Spleen (tissue), 11 donors: ENCODE measurements around the gene ASZ1. TPM values are rescaled to one million over a fixed set of nuclear protein-coding genes. Genes with fewer than 3 reads are reported as not detected.

ENCODE experiments used
- DNase-seq: peaks from one replicate; pipeline ENCODE4 v3.0.0-alpha.2; 2020
- H3K27ac ChIP-seq, 8 donors: fragments of 200-600 bp; sonication (generic) in 7 of 8; 1 replicate in 4 of 8; 2 replicates in 4 of 8; pipeline versions ENCODE4 v1.5.0 to v1.8.0; 2016 to 2021; ENCODE audit warnings: inconsistent platforms in 4 of 8, mild to moderate bottlenecking in 4 of 8, moderate library complexity in 1 of 8
- H3K27me3 ChIP-seq, 7 donors: fragments of 200-600 bp; sonication (generic) in 6 of 7; replicated peaks in 1 of 7; 1 replicate in 4 of 7; 2 replicates in 3 of 7; pipeline versions ENCODE4 v1.5.0 to v1.8.0; 2016 to 2021; ENCODE audit warnings: inconsistent platforms in 3 of 7, mild to moderate bottlenecking in 1 of 7
- H3K36me3 ChIP-seq, 6 donors: fragments of 200-600 bp; sonication (generic) in 5 of 6; 1 replicate in 4 of 6; 2 replicates in 2 of 6; pipeline versions ENCODE4 v1.5.0 to v1.8.0; 2016 to 2021; ENCODE audit warnings: inconsistent platforms in 2 of 6
- H3K4me1 ChIP-seq, 6 donors: fragments of 200-600 bp; sonication (generic) in 5 of 6; 1 replicate in 3 of 6; 2 replicates in 3 of 6; pipeline versions ENCODE4 v1.5.0 to v1.8.0; 2016 to 2021; ENCODE audit warnings: inconsistent platforms in 3 of 6
- H3K4me3 ChIP-seq, 8 donors: fragments of 200-600 bp; sonication (generic) in 7 of 8; 1 replicate in 4 of 8; 2 replicates in 4 of 8; pipeline versions ENCODE4 v1.5.0 to v1.8.0; 2016 to 2021; ENCODE audit warnings: inconsistent platforms in 4 of 8, mild to moderate bottlenecking in 4 of 8, moderate library complexity in 2 of 8
- H3K9me3 ChIP-seq, 8 donors: fragments of 200-600 bp; sonication (generic) in 7 of 8; 1 replicate in 4 of 8; 2 replicates in 4 of 8; pipeline versions ENCODE4 v1.5.0 to v1.8.0; 2016 to 2021; ENCODE audit warnings: inconsistent platforms in 4 of 8
- CTCF ChIP-seq, 11 experiments: fragments of 200-600 bp in 7 of 11; fragments of 450-650 bp in 4 of 11; sonication (generic) in 4 of 11; IDR thresholded peaks in 8 of 11; conservative IDR thresholded peaks in 3 of 11; 1 replicate in 7 of 11; 2 replicates in 4 of 11; pipeline versions ENCODE4 v1.4.0 to v1.8.0; 2016 to 2021; ENCODE audit warnings: antibody characterized with exemption in 11 of 11, inconsistent platforms in 4 of 11, mild to moderate bottlenecking in 1 of 11
- POLR2A ChIP-seq, 3 donors: fragments of 450-650 bp; IDR thresholded peaks; one replicate each; pipeline ENCODE4 v1.5.1; 2017; ENCODE audit warnings: antibody characterized with exemption in 3 of 3, mild to moderate bottlenecking in 1 of 3
- POLR2AphosphoS5 ChIP-seq, 3 donors: sonication (generic); formaldehyde crosslinking; IDR thresholded peaks; one replicate each; pipeline ENCODE4 v1.5.1; 2017; ENCODE audit warnings: antibody characterized with exemption in 3 of 3
- WGBS, 5 donors: extraction: QIAGEN DNeasy Blood & Tissue Kit in 3 of 5; methylation state at CpG; one replicate each; pipeline versions ENCODE4 v1.1.5 to v1.1.7; 2013 to 2018; 5-methylcytosine and 5-hydroxymethylcytosine counted together
- intact Hi-C: fragments of 100-400 bp; cut with DNase I; formaldehyde crosslinking; loops from one replicate; pipeline ENCODE4 v1.15.0; 2023; ENCODE audit warnings: low total_unique reads
- polyA plus RNA-seq, 3 donors: library from polyadenylated mRNA; stranded (reverse); fragments of 200-250 nt; gene quantifications; one replicate each; pipeline ENCODE4 v1.2.1, GENCODE V29; 2013
- total RNA-seq, 7 donors: library from RNA; depleted of rRNA in 3 of 7; stranded (reverse); fragments of >200 nt in 3 of 7; fragmentation: NEBNext Ultra II Directional in 4 of 7; extraction: Animal tissue kit (Norgen Biotek cat#: 25700) in 4 of 7; gene quantifications; one replicate each; pipeline versions ENCODE4 v1.1.0 to v1.2.1, GENCODE V29; 2016 to 2021
- donor health status: healthy with polysubstance abuse.
- donor health status: DM: no; HTN: no; CAD: no; lungs with moderate emphysema.
- donor health status: DM: no; HTN: no; CAD: no.
- donor health status: Bipolar disorder and iron deficiency.
- donor health status: healthy.
- donor health status: DM: no; HTN: no; CAD: no.
- donor health status: DM: yes; HTN: yes; CAD: no.

ASZ1 gene
- total and polyA plus RNA-seq, 10 donors = not detected

- peaks cover 0 to 54% (median 26%) of the 10 kb centered on the region in 7 donors for H3K27me3 ChIP-seq
- TF ChIP-seq POLR2AphosphoS5 (IDR thresholded peaks at IDR 0.05) (no peak), CTCF (IDR thresholded peaks at IDR 0.05 in 8 of 11, conservative IDR thresholded peaks at IDR 0.05 in 3 of 11) (no peak), POLR2A (IDR thresholded peaks at IDR 0.05) (no peak)
- 86 to 98% (median 91%) methylated on average over 10 of the region's 10 CpGs for WGBS, 5 donors
- no peaks in the 10 kb centered on the region for H3K36me3 ChIP-seq
- H3K9me3 ChIP-seq = no peaks in the 10 kb centered on the region
- H3K4me1 ChIP-seq = peaks cover 0 to 22% (median 7%) of the 10 kb centered on the region in 6 donors
- DNase-seq = no peak
- H3K27ac ChIP-seq = no peak overlapping the region
- intact Hi-C loops = no loop called here
- H3K4me3 ChIP-seq = no peak overlapping the region
Observed at GRCh38 chr7:117320523-117320922, 106.8 kb downstream of the ASZ1 start.

GRCh38 chr7:117319181-117319580 lies 108.1 kb downstream of the ASZ1 start:
- Histone ChIP-seq H3K4me3 (no peak overlapping the region), H3K27me3 (peaks cover 0 to 41% (median 22%) of the 10 kb centered on the region in 7 donors), H3K9me3 (no peaks in the 10 kb centered on the region), H3K4me1 (peaks cover 0 to 16% (median 7%) of the 10 kb centered on the region in 6 donors), H3K36me3 (no peaks in the 10 kb centered on the region), H3K27ac (no peak overlapping the region)
- DNase-seq = no peak
- intact Hi-C loops = no loop called here
- 82 to 93% (median 86%) methylated on average over 3 of the region's 3 CpGs for WGBS, 5 donors
- TF ChIP-seq POLR2A (IDR thresholded peaks at IDR 0.05) (no peak), POLR2AphosphoS5 (IDR thresholded peaks at IDR 0.05) (no peak), CTCF (IDR thresholded peaks at IDR 0.05 in 8 of 11, conservative IDR thresholded peaks at IDR 0.05 in 3 of 11) (no peak)

- TF ChIP-seq CTCF (IDR thresholded peaks at IDR 0.05 in 8 of 11, conservative IDR thresholded peaks at IDR 0.05 in 3 of 11) (no peak), POLR2AphosphoS5 (IDR thresholded peaks at IDR 0.05) (no peak), POLR2A (IDR thresholded peaks at IDR 0.05) (no peak)
- no peaks in the 10 kb centered on the region for H3K36me3 ChIP-seq
- intact Hi-C loops = no loop called here
- H3K27me3 ChIP-seq = no peaks in the 10 kb centered on the region
- no peak for DNase-seq
- H3K4me1 ChIP-seq = no peaks in the 10 kb centered on the region
- no peak overlapping the region for H3K27ac ChIP-seq
- H3K4me3 ChIP-seq = no peak overlapping the region
- H3K9me3 ChIP-seq = no peaks in the 10 kb centered on the region
Observed at GRCh38 chr7:117313582-117313981, 113.7 kb downstream of the ASZ1 start.

Other genes starting within 250 kb of the ASZ1 start
- 1 to 10 TPM; 1.5 to 6.2 (median 4.4) TPM for gene WNT2, start 104.4 kb downstream of the ASZ1 start, total RNA-seq
- under 1 TPM; 0.22 to 0.74 (median 0.68) TPM for gene WNT2, start 104.4 kb downstream of the ASZ1 start, polyA plus RNA-seq
- gene CFTR, start 52.5 kb upstream of the ASZ1 start, total RNA-seq = under 1 TPM in 2 of 7 donors, not detected in 5; 0.06 to 0.27 TPM
- under 1 TPM in 2 of 3 donors, not detected in 1; 0.02 to 0.03 TPM for gene CFTR, start 52.5 kb upstream of the ASZ1 start, polyA plus RNA-seq